CD4-positive, alpha-beta T cell treated with Interleukin-2 at 100 ng/mL for 4 hours (primary cell): ENCODE results near the gene NR6A1.

ENCODE experiments used
- DNase-seq: peaks from one replicate; pipeline ENCODE4 v3.0.0-alpha.2; 2020; ENCODE audit warnings: low spot score

NR6A1 gene

DNA sequence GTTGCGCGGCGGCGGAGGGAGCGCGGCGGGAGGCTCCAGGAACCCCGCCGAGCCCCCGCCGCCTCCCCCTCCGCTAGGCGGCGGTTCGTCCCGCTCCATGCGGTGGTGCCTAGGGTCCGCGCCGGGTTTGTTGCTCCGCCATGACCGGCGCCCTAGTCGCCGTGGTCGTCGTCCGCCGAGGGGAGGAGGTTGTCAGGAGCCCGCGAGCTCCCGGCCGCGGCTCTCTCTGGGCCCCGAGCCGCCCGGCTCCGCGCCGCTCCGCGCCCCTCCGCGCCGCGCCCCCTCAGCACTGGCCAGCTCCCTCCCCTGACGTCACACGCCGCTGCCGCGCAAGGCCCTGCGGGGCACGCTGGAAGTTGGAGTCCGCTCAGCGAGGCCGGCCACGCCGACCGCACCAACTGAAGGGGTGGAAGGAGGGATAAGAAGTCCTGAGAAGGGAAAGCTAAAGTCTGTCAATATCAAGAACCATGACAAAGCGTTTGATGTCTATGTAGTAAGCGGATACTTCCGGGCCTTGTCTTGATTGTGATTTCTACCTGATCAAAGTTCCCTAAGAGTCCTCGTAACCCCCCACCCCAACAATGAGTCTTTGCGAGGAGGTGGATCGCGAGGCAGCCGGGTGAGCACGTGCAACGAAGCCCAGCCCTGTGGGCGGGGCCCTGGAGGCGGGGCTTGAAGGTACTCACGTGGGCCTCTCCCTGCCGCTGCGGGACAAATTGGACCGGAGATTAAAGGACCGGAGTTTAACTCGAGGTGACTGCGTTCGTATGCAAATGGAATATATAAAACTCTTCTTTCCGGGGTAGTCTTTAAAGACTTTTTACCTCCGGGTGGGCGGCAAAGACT, at the start of gene NR6A1:
TSS of gene NR6A1 (minus strand) at position 291 of the 846 bp plus-strand sequence.
- DNase-seq, result peak; percentile 93

DNA sequence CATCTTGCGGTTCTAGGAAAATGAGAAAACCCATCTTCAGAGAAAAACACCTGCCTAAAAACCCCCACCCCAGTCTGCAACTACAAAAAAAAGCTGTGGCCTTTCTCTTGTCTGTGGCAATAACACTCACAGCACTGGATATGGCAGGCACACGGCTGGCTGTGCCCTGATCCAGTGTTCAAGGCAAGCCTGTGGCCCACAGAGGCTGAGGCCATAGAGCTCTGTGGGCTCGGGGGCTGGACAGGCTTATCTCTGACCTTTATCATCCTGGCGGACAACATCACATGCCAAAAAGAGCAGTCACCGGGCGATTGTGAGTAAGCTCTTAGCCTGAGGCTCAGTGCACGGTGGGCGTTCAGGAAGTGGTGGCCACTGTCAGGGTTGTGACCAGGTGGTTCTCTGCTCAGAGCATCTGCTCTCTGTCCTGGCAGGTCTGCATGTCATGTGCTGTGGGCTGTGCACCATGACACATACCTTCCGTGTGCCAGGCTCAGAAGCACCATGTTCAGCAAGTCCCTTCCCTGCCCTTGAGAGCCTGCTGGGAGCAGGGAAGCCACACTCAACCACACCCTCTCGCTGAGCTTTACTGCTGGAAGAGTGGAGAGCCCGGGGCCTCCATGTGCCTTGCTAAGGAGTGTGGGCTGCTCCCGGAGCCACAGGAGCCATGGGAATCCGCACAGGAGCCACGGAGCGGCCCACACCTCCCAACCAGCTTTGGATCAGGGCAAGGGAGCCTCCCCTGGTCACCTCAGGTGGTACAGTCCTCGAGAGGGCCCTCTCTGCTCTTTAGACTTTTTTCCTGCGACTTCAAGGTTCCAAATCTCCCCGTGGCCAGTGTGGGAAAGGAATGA, 47.5 kb upstream of the NR6A1 start:
- DNase-seq, result no peak

DNA sequence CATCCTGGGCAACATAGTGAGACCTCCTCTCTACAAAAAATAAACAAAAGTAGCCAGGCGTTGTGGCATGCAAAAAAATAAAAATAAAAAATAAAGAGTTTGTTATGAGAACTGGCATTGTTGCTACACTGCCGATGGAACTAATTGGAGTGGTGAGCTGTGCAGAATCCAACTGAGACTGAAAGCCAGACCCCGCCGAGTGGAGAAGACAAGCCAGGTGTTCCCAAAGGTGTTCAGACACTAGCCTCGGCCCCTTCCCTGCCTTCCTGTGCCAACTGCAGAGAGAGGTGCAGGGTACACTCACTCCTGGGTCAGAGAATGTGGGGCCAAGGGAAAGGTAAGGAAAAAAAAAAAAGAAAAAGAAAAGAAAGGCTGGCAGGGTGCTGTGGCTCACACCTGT, 44.5 kb upstream of the NR6A1 start:
- DNase-seq, result no peak

DNA sequence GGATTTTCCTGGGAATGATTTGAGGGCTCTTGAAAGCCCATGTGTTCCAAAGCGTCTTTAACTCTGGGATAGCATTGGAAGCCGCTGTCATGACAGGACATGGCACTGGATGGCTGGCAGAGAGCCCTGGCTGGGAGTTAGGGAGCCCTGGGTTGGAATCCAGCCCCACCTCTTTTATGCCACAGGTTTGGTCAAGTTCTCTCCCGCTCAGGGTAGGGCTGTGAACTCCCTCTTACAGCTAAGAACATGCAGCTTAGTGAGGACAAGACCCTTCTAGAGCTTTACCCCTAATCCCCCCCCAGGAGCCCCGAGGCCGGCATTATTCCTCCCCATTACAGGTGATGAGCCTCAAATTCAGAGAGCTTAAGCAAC, 43.0 kb upstream of the NR6A1 start:
- DNase-seq, result no peak

DNA sequence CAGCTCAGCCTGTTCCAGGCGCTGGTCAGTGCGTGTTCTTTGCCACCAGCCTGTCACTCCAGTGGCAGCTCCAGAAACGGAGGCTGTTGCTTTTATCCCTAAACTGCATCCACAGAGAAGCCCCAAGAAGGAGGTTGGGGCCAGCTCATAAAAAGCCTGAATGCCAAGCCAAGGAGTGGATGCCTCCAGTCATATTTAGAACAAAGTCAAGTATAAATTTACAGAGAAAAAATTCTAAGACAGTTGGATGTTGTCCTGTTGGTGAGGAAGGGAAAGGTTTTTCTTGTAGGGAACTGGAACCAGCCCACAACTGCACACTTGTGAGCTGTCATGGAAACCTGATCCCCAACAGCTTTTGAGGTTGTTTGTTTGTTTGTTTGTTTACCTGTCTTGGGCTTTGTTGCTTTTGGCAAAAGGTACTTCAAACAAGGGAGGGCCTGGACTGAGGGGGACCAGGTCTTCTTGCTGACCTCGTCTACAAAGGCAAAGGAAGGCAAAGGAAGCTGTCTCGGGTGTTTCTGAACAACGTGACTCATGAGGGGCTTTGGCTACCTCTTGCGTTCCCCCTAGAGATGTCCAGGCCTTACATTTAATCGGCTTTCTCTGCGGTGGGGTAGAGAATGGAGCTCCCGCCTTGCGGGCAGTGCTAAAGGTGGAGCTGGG, 42.5 kb upstream of the NR6A1 start:
- DNase-seq, result no peak

DNA sequence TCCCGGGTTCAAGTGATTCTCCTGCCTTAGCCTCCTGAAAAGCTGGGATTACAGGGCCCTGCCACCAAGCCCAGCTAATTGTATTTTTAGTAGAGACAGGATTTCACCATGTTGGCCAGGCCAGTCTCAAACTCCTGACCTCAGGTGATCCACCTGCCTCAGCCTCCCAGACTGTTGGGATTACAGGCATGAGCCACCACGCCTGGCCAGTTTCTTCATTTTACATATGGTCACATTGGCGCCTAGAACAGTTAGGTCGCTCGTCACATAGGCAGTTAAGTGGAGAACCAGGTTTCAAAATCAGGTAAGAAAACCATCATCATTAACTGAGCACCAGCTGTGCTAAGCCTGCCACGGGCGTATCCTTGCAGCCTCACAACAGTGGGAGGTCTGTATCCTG, 41.9 kb upstream of the NR6A1 start:
- no peak for DNase-seq

DNA sequence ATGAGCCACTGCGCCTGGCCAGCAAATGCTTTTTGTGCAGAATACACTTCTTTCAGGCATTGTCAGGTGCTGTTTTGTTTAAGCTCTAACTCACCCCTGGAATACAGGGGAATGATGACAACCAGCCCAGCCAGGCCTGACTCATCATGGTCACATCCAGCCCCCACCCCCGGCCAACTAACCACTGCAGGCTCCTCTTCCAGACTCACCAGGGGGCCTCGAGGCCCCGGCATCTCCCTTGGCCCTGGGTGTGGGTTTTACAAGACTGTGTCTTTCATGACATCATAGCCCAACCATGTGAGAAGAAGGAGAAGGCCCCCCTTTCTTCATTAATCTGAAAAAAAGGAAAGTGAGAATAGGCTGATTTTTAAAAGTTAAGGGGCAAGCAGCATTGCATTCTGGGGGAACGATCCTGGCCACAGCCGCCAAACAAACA, 41.3 kb upstream of the NR6A1 start:
- DNase-seq, result no peak

DNA sequence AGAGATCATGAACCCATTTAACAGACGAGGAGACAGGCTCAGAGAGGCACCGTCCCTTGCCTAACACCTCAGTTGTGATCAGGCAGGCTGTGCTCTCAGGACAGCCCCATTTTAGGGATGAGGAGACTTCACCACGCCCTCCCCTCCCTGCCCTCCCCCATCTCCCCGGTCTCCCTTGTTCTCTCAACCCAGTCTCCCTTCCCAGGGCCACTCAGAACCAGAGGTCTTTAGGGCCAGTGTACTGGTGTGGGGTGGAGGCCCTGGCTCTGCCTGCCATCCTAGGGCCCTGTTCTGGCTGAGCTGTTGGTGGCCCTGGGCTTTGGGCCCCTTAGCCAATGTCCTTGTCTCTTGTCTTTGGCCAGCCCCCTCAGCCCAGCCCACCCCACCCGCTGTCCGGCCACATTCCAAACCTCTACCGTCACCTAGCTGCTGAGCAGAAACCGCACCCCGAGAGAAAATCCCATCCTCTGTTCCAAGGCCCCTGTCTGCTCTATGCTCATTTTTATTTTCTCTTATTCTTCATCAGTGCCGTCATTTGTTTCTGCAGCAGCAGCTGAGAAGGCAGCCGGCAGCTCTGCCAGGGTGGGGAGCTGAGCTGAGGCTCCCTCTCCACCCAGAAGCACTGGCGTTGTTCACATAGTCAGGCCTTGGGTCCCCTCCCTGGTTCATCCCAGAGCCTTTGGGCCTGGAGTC, 39.7 kb upstream of the NR6A1 start:
- no peak for DNase-seq

DNA sequence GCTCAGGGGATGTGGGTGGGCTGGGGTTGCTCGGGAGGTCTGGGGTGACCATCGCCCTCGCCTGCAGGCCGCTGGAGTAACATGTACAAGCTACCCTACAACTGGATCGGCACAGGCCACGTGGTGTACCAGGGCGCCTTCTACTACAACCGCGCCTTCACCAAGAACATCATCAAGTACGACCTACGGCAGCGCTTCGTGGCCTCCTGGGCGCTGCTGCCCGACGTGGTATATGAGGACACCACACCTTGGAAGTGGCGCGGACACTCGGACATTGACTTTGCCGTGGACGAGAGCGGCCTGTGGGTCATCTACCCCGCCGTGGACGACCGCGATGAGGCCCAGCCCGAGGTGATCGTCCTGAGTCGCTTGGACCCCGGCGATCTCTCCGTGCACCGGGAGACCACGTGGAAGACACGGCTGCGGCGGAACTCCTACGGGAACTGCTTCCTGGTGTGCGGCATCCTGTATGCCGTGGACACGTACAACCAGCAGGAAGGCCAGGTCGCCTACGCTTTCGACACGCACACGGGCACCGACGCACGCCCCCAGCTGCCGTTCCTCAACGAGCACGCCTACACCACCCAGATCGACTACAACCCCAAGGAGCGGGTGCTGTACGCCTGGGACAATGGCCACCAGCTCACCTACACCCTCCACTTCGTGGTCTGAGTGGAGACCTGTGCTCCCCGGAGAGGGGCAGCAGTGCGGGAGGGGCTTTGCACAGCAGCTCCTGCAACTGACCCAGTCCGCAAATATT, 38.8 kb upstream of the NR6A1 start:
- no peak for DNase-seq

DNA sequence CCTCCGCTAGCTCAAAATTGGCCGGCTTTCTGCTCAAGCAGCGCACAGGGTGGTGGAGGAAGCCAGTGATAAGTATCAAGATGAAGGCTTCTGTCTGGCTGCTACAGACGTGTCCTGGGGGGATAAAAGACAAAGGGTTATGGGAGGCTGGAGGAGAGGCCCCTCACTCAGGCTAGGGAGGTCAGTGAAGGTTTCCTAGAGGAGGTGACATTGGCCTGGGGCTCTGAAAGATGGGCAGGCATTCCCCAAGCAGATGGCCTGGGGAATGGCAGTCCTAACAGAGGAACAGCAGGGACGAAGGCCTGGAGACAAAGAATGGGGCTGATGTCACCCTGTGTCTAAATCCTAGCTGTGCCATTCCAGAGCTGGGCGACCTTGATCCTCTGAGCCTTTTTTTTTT, 38.1 kb upstream of the NR6A1 start:
- no peak for DNase-seq

DNA sequence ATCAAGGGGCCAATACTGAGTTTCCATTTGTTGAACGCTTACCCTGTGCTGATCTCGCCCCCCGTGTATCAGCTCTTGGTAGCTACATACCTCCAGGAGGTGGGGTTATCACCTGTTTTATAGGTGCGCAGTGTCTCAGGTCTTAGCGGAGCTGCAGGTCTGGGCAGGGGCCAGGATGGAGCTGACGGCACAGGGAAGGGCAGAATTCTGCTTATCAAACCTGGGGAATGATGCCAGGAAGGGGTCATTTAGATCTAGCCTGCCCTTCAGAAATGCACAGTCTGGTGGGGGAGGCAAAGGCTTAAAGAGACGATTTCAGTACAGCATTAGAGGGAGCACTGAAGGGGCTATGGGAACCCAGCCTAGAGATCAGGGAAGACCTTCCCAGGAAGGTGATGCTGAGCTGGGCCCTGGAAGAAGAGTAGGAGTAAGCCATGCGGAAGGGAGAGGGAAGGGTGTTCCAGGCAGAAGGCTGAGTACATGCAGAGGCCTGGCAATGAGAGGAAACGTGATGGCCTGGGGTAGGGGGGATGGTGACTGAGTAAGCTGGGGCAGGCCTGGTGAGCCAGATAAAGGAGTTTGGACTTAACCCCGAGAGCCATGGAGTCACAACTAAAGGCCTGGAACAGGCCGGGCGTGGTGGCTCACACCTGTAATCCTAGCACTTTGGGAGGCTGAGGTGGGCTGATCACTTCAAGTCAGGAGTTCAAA, 37.3 kb upstream of the NR6A1 start:
- no peak for DNase-seq

DNA sequence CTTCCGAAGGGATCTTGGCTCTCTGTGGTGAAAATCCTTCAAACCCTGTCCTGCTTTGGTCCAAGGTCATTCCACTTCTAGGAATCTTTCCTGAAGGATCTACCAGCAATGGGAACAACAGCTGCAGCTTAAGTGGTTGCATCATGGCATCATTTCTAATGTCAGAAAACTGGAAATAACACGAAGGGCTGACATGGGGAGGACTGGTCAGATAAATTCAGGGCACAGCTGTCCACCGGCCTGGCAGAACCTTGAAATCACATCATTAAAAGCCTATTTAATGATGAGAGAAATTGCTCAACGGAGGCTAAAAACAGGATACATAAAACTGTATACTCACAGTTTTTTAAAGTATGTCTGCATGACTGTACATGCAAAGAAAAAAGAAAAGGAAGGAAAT, 34.1 kb upstream of the NR6A1 start:
- DNase-seq, result no peak

DNA sequence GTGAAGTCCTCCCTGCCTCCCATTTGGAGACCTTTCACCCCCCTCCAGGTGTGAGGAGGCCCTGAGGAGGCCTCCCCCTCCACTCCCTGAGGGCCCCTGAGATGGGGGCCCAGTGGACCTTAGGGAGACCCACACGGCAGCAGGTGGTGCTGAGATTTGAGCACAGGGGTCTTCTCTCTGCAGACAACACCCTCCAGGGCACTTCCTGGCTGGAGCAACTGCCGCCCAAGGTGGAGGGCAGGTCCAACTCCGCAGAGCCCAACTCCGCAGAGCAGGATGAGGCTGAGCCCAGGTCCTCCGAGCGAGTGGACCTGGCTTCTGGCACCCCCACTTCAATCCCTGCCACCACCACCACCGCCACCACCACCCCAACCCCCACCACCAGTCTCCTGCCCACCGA, 32.8 kb upstream of the NR6A1 start:
- no peak for DNase-seq

DNA sequence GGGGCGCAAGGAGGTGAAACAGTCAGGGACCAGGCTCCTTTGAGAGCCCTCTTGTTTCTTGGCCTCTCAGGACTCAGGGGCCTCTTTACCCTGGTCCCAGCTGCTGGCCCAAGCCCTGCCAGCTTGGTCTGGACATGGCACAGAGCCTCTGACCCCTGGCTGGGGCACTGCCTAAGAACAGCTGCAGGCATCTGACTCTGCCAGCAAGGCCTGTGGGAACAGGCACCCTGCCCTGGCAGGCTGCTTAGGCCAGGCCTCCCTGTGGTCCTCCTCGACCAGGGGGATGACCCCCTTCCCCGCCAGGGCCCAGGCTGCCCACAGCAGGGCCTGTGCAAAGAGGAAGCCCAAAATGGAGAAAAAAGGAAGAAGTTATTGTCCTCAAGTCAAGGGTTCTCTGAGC, 31.3 kb upstream of the NR6A1 start:
- DNase-seq, result no peak

DNA sequence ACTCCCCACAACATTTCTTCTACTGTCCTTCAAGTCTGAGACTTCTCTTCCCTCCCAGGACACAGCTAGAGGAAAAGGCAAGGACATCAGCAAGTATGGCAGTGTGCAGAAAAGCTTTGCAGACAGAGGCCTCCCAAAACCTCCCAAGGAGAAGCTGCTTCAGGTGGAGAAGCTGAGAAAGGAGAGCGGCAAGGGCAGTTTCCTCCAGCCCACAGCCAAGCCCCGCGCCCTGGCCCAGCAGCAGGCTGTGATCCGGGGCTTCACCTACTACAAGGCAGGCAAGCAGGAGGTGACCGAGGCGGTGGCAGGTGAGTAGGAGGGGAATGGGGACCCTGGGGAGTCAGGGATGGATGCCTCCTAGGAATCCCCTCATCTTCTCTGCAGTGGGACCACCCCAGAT, 30.2 kb upstream of the NR6A1 start:
- DNase-seq, result no peak

DNA sequence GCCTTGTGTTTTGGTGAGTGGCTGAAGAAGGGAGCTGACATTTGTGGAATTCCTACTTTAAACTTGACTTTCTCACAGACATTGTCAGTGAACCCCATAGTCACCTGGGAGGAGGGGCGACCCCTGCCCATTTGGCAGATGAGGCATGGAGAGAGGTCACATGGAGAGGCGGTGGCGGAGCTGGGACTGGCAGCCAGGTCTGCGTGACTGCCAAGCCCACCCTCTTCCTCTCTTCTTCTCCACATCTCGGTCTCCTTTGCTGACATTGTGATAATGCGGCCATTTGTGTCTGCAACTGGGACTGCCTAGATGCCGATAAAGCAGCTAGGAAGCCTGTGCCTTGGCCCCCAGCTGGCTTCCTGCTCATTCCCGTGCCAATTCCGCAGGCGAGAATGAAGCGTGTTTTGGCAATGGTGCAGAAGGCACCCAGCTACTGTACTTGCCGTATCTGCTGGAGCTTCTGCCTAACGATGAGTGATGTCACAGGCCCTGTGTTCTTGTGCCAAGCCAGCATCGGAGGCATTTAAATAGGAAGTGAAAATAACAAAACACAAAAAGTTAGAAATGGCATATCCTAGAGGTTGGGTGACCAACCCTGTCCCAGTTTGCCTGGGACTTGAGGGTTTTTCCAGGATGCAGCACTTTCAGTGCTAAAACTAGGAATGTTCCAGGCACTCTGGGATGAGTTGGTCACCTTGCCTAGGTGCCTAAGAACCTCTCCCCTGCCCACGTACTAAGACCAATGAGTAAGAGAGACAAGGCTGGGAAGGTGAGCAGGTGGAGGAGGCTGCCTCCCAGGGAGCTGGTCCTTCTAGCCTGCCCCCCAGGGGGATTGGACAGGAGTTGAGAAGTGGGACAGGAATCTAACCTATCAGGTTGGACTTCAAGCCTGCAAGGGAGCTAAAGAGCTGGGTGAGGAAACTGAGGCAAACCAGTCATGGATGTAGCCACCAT, 29.5 kb upstream of the NR6A1 start:
- DNase-seq, result no peak

DNA sequence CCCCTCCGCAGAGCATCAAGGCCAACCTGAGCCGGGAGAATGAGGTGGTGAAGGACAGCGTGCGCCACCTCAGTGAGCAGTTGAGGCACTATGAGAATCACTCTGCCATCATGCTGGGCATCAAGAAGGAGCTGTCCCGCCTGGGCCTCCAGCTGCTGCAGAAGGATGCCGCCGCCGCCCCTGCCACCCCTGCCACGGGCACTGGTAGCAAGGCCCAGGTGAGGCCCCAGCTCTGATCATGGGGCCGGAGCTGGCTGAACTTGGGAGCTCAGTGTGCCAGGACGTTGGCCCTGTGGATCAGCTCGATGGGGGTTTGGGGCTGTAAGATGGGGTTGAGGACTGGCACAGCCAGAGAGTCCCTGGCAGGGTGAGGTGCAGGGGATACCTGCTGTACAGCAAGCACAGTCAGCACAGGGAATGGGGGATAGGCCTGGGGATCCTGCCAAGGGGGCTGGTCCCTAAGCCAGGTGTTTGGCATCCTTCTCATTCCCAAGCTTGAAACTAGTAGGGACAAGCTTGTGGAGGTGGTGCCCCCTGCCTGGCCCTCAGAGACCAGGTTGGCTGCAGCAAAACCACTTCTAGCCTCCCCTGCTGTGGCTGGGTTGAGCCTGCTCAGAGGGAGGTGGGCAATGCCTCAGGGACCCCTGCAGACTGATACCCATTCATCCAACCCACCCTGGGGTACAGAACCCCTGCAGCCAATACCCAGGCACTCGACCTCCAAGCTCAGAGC, 28.3 kb upstream of the NR6A1 start:
- DNase-seq, result no peak

DNA sequence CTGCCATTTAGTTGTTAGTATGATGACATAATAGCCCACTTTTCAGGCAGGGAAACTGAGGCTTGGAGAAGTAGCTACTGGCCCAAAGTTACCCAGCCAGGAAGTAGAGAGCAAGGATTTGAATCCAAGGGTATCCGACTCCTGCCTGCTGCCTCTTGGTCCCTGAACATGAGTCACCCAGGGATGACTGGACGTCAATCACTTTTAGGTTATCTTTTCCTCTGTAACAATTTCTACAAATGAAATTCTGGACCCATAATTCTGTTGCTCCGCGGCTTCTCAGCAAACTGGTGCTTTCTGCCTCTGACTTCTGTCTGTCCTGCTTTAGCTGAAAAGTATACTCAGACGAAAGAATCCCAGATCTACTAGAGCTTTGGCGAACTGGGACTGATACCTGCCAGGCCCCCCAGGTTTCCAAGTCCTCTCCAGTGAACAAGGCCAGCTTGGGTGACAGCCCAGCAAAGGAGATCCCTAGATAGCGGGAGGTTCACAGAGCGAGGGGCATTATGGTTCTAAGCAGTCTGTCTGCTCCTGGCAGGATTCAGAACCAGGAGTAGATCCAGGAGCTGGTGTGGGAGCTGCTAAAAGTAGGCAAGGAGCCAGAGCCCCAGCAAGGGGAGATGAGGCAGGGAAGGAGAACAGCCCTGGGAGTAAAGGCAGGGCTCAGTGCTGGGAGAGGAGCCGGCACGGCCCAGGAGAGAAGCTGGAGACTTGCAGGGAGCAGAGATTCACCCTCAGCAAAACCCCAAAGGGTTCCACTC, 26.4 kb upstream of the NR6A1 start:
- DNase-seq, result no peak
